ENCODE data around the gene RNF144A.

Gene RNF144A

GRCh38 chr2:6947929-6948676, 30.9 kb downstream of the RNF144A start:
- no peak for DNase-seq (ENCODE audit: low spot score)

- DNase-seq (ENCODE audit: low spot score), result no peak
Measured at GRCh38 chr2:6948677-6949351, 31.6 kb downstream of the RNF144A start.

GRCh38 chr2:6951046-6951445, 33.8 kb downstream of the RNF144A start:
- DNase-seq (ENCODE audit: low spot score), result no peak

- DNase-seq (ENCODE audit: low spot score), result no peak
Measured at GRCh38 chr2:6952101-6952500, 34.9 kb downstream of the RNF144A start.

GRCh38 chr2:6954586-6954985, 37.4 kb downstream of the RNF144A start:
- no peak for DNase-seq (ENCODE audit: low spot score)

GRCh38 chr2:6955511-6956136, 38.4 kb downstream of the RNF144A start:
- no peak for DNase-seq (ENCODE audit: low spot score)

GRCh38 chr2:6956566-6956965, 39.4 kb downstream of the RNF144A start:
- no peak for DNase-seq (ENCODE audit: low spot score)

- DNase-seq (ENCODE audit: low spot score), result no peak
Measured at GRCh38 chr2:6957031-6957714, 40.0 kb downstream of the RNF144A start.

GRCh38 chr2:6957910-6958615, 40.9 kb downstream of the RNF144A start:
- no peak for DNase-seq (ENCODE audit: low spot score)

GRCh38 chr2:6958616-6959235, 41.5 kb downstream of the RNF144A start:
- no peak for DNase-seq (ENCODE audit: low spot score)

GRCh38 chr2:6959751-6960150, 42.5 kb downstream of the RNF144A start:
- DNase-seq (ENCODE audit: low spot score), result no peak

- no peak for DNase-seq (ENCODE audit: low spot score)
Measured at GRCh38 chr2:6960659-6961058, 43.4 kb downstream of the RNF144A start.

- no peak for DNase-seq (ENCODE audit: low spot score)
Measured at GRCh38 chr2:6963727-6964126, 46.5 kb downstream of the RNF144A start.

GRCh38 chr2:6965071-6965795, 48.0 kb downstream of the RNF144A start:
- DNase-seq (ENCODE audit: low spot score), result no peak

GRCh38 chr2:6966446-6966940, 49.3 kb downstream of the RNF144A start:
- no peak for DNase-seq (ENCODE audit: low spot score)

GRCh38 chr2:6967301-6967700, 50.1 kb downstream of the RNF144A start:
- no peak for DNase-seq (ENCODE audit: low spot score)

GRCh38 chr2:6968319-6969100, 51.3 kb downstream of the RNF144A start:
- DNase-seq (ENCODE audit: low spot score), result no peak

GRCh38 chr2:6970551-6970950, 53.3 kb downstream of the RNF144A start:
- DNase-seq (ENCODE audit: low spot score), result no peak

- DNase-seq (ENCODE audit: low spot score), result no peak
Measured at GRCh38 chr2:6970976-6971480, 53.8 kb downstream of the RNF144A start.

GRCh38 chr2:6971502-6971901, 54.3 kb downstream of the RNF144A start:
- DNase-seq (ENCODE audit: low spot score), result no peak
